Measurements from ENCODE around the gene CR1L. TPM values are rescaled to one million over a fixed set of nuclear protein-coding genes. Genes with fewer than 3 reads are reported as not detected.
"Not testable (repeated sequence)": the region's sequence is repeated elsewhere in the genome, so short reads cannot be mapped to it uniquely, and the experiment has no call there.

The CR1L gene
- total and polyA plus RNA-seq, 2 experiments from 2014 or later: not detected

GRCh38 chr1:207672522-207673130, 27.7 kb downstream of the CR1L start:
- no peak overlapping the region for H2AFZ ChIP-seq
- no peak overlapping the region for H3K27ac ChIP-seq
- WGBS (ENCODE audit: low lambda C conversion rate, missing lambda C conversion rate): 28% methylated on average over 5 of the region's 5 CpGs
- H3K9me2 ChIP-seq (replicated peaks; ENCODE audit: insufficient read depth): no peaks in the 10 kb centered on the region
- no peaks in the 10 kb centered on the region for H3K36me3 ChIP-seq (replicated peaks; ENCODE audit: insufficient read depth, low read depth)
- H3K4me3 ChIP-seq: no peak overlapping the region
- no peaks in the 10 kb centered on the region for H3K79me2 ChIP-seq
- H3K9me3 ChIP-seq (ENCODE audit: low read depth): no peaks in the 10 kb centered on the region
- no peak overlapping the region for H3K4me2 ChIP-seq
- H3K27me3 ChIP-seq: no peaks in the 10 kb centered on the region
- no peaks in the 10 kb centered on the region for H4K20me1 ChIP-seq (ENCODE audit: insufficient read depth, poor library complexity, severe bottlenecking)
- peak; percentile 69 for DNase-seq (ENCODE audit: low spot score)
- TF ChIP-seq EZH2 (IDR thresholded peaks at IDR 0.05; ENCODE audit: borderline replicate concordance): no peak
- peak; percentile 57 for TF ChIP-seq CTCF (IDR thresholded peaks at IDR 0.05; ENCODE audit: poor library complexity)
- no peak for TF ChIP-seq EZH2phosphoT487 (IDR thresholded peaks at IDR 0.05; ENCODE audit: low read depth, severe bottlenecking, unreplicated experiment)
- H3K4me1 ChIP-seq (ENCODE audit: insufficient read depth): no peaks in the 10 kb centered on the region

GRCh38 chr1:207673399-207673798, 28.5 kb downstream of the CR1L start:
- no peak overlapping the region for H3K4me3 ChIP-seq
- H3K9me2 ChIP-seq (replicated peaks; ENCODE audit: insufficient read depth): no peaks in the 10 kb centered on the region
- no peak overlapping the region for H2AFZ ChIP-seq
- H3K4me2 ChIP-seq: no peak overlapping the region
- H4K20me1 ChIP-seq (ENCODE audit: insufficient read depth, poor library complexity, severe bottlenecking): no peaks in the 10 kb centered on the region
- no peaks in the 10 kb centered on the region for H3K36me3 ChIP-seq (replicated peaks; ENCODE audit: insufficient read depth, low read depth)
- WGBS (ENCODE audit: low lambda C conversion rate, missing lambda C conversion rate): 66% methylated on average over 6 of the region's 6 CpGs
- H3K27me3 ChIP-seq: no peaks in the 10 kb centered on the region
- DNase-seq (ENCODE audit: low spot score): no peak
- TF ChIP-seq EZH2phosphoT487 (IDR thresholded peaks at IDR 0.05; ENCODE audit: low read depth, severe bottlenecking, unreplicated experiment) (no peak), CTCF (IDR thresholded peaks at IDR 0.05; ENCODE audit: poor library complexity) (no peak), EZH2 (IDR thresholded peaks at IDR 0.05; ENCODE audit: borderline replicate concordance) (no peak)
- H3K9me3 ChIP-seq (ENCODE audit: low read depth): no peaks in the 10 kb centered on the region
- no peaks in the 10 kb centered on the region for H3K79me2 ChIP-seq
- H3K4me1 ChIP-seq (ENCODE audit: insufficient read depth): no peaks in the 10 kb centered on the region
- no peak overlapping the region for H3K27ac ChIP-seq

GRCh38 chr1:207676153-207676552, 31.2 kb downstream of the CR1L start:
- H4K20me1 ChIP-seq (ENCODE audit: insufficient read depth, poor library complexity, severe bottlenecking): no peaks in the 10 kb centered on the region
- no peaks in the 10 kb centered on the region for H3K27me3 ChIP-seq
- H3K9me2 ChIP-seq (replicated peaks; ENCODE audit: insufficient read depth): no peaks in the 10 kb centered on the region
- no peak overlapping the region for H3K4me3 ChIP-seq
- no peak overlapping the region for H2AFZ ChIP-seq
- TF ChIP-seq EZH2phosphoT487 (IDR thresholded peaks at IDR 0.05; ENCODE audit: low read depth, severe bottlenecking, unreplicated experiment) (no peak), CTCF (IDR thresholded peaks at IDR 0.05; ENCODE audit: poor library complexity) (no peak), EZH2 (IDR thresholded peaks at IDR 0.05; ENCODE audit: borderline replicate concordance) (no peak)
- no peaks in the 10 kb centered on the region for H3K4me1 ChIP-seq (ENCODE audit: insufficient read depth)
- no peak overlapping the region for H3K4me2 ChIP-seq
- 96% methylated on average over 4 of the region's 4 CpGs for WGBS (ENCODE audit: low lambda C conversion rate, missing lambda C conversion rate)
- no peaks in the 10 kb centered on the region for H3K36me3 ChIP-seq (replicated peaks; ENCODE audit: insufficient read depth, low read depth)
- H3K79me2 ChIP-seq: no peaks in the 10 kb centered on the region
- DNase-seq (ENCODE audit: low spot score): no peak
- no peak overlapping the region for H3K27ac ChIP-seq
- no peaks in the 10 kb centered on the region for H3K9me3 ChIP-seq (ENCODE audit: low read depth)

- not testable (repeated sequence) for H3K9me3 ChIP-seq (ENCODE audit: low read depth); H3K79me2 ChIP-seq; H3K27me3 ChIP-seq; H3K9me2 ChIP-seq (replicated peaks; ENCODE audit: insufficient read depth); H3K4me1 ChIP-seq (ENCODE audit: insufficient read depth); H2AFZ ChIP-seq; H3K4me3 ChIP-seq; H3K4me2 ChIP-seq; H4K20me1 ChIP-seq (ENCODE audit: insufficient read depth, poor library complexity, severe bottlenecking); H3K36me3 ChIP-seq (replicated peaks; ENCODE audit: insufficient read depth, low read depth)
- H3K27ac ChIP-seq: peak overlapping the region; percentile 30
- WGBS (ENCODE audit: low lambda C conversion rate, missing lambda C conversion rate): 42% methylated on average over 6 of the region's 6 CpGs
- peak; percentile 31 for DNase-seq (ENCODE audit: low spot score)
Measured at GRCh38 chr1:207680590-207681388, 35.9 kb downstream of the CR1L start.

GRCh38 chr1:207682872-207683434, 38.0 kb downstream of the CR1L start:
- not testable (repeated sequence) for H3K27ac ChIP-seq; H3K9me2 ChIP-seq (replicated peaks; ENCODE audit: insufficient read depth); H2AFZ ChIP-seq; H3K4me2 ChIP-seq; H3K36me3 ChIP-seq (replicated peaks; ENCODE audit: insufficient read depth, low read depth); H3K4me1 ChIP-seq (ENCODE audit: insufficient read depth); H3K4me3 ChIP-seq; H3K27me3 ChIP-seq; H3K9me3 ChIP-seq (ENCODE audit: low read depth); H4K20me1 ChIP-seq (ENCODE audit: insufficient read depth, poor library complexity, severe bottlenecking); H3K79me2 ChIP-seq; DNase-seq (ENCODE audit: low spot score)
- WGBS (ENCODE audit: low lambda C conversion rate, missing lambda C conversion rate): 87% methylated on average over 6 of the region's 6 CpGs

GRCh38 chr1:207690551-207690950, 45.6 kb downstream of the CR1L start:
- H3K4me2 ChIP-seq; H3K27ac ChIP-seq; H3K79me2 ChIP-seq; H3K9me3 ChIP-seq (ENCODE audit: low read depth); H3K4me1 ChIP-seq (ENCODE audit: insufficient read depth); H3K4me3 ChIP-seq; DNase-seq (ENCODE audit: low spot score); H2AFZ ChIP-seq; H3K27me3 ChIP-seq; H3K9me2 ChIP-seq (replicated peaks; ENCODE audit: insufficient read depth); H4K20me1 ChIP-seq (ENCODE audit: insufficient read depth, poor library complexity, severe bottlenecking); H3K36me3 ChIP-seq (replicated peaks; ENCODE audit: insufficient read depth, low read depth): not testable (repeated sequence)
- WGBS (ENCODE audit: low lambda C conversion rate, missing lambda C conversion rate): 89% methylated on average over 4 of the region's 4 CpGs
